IMR-90 (cell line): ENCODE results near the gene NAA10. TPM values are rescaled to one million over a fixed set of nuclear protein-coding genes. Genes with fewer than 3 reads are reported as not detected.

Source experiments
- ATAC-seq: fragments of 200-7000 bp; cut with Tn5 transposase; 2 replicates; pipeline ENCODE4 v1.9.1; 2020; ENCODE audit warnings: low read depth, mild to moderate bottlenecking, moderate library complexity
- BruUV-seq: library from RNA; stranded (reverse); fragments of 400-500 nt; replicated peaks from 2 replicates; lab custom pipeline; 2021; lab: Mats Ljungman, UMichigan
- CTCF ChIA-PET: fragments of 300-600 bp; formaldehyde crosslinking; extraction: SDS; loops from one replicate; lab custom pipeline; 2021; ENCODE audit warnings: antibody characterized with exemption; lab: Yijun Ruan, JAX
- POLR2A ChIA-PET: fragments of 300-600 bp; sonication (Branson Sonifier 250); formaldehyde crosslinking; loops from one replicate; lab custom pipeline; 2022; ENCODE audit warnings: antibody characterized with exemption; ENCODE audit not compliant: unreplicated experiment; lab: Charles Lee
- DNase-seq: peaks from one replicate; pipeline ENCODE4 v3.0.0; 2013
- H2AFZ ChIP-seq: replicated peaks from 2 replicates; pipeline ENCODE3; 2013; ENCODE audit warnings: low read length, mild to moderate bottlenecking; ENCODE audit not compliant: poor library complexity
- H2AK5ac ChIP-seq: 2 replicates; pipeline ENCODE4 v1.6.1; 2013; ENCODE audit warnings: low read depth, low read length, inconsistent platforms
- H2AK9ac ChIP-seq: replicated peaks from 2 replicates; pipeline ENCODE3; 2013; ENCODE audit warnings: mild to moderate bottlenecking, low read depth, low read length, moderate library complexity; ENCODE audit not compliant: poor library complexity
- H2BK120ac ChIP-seq: 2 replicates; pipeline ENCODE4 v1.6.1; 2013; ENCODE audit warnings: low read depth, low read length, inconsistent platforms
- H2BK15ac ChIP-seq: 3 replicates; pipeline ENCODE4 v1.6.1; 2013; ENCODE audit warnings: low read depth, low read length, inconsistent platforms
- H2BK20ac ChIP-seq: 2 replicates; pipeline ENCODE4 v1.6.1; 2013; ENCODE audit warnings: low read depth, mild to moderate bottlenecking, inconsistent platforms, low read length, moderate library complexity
- H2BK5ac ChIP-seq: 2 replicates; pipeline ENCODE4 v1.6.1; 2013; ENCODE audit warnings: mild to moderate bottlenecking, low read depth, low read length, inconsistent platforms; ENCODE audit not compliant: poor library complexity, severe bottlenecking
- H3K14ac ChIP-seq: replicated peaks from 2 replicates; pipeline ENCODE4 v1.6.1; 2013; ENCODE audit warnings: low read depth, low read length, inconsistent platforms
- H3K18ac ChIP-seq: 2 replicates; pipeline ENCODE4 v1.6.1; 2013; ENCODE audit warnings: low read depth, low read length, control low read depth
- H3K23ac ChIP-seq: 2 replicates; pipeline ENCODE4 v1.6.1; 2013; ENCODE audit warnings: low read depth, low read length, inconsistent platforms
- H3K27ac ChIP-seq: 2 replicates; pipeline ENCODE4 v1.5.1; 2013; ENCODE audit warnings: mild to moderate bottlenecking, control low read depth, low read length; ENCODE audit not compliant: insufficient read depth
- H3K27me3 ChIP-seq: 2 replicates; pipeline ENCODE4 v1.6.1; 2013; ENCODE audit warnings: low read length; ENCODE audit not compliant: control insufficient read depth, insufficient read depth
- H3K36me3 ChIP-seq: 2 replicates; pipeline ENCODE4 v1.6.1; 2013; ENCODE audit warnings: low read length, mixed read lengths; ENCODE audit not compliant: control insufficient read depth, insufficient read depth
- H3K4ac ChIP-seq: 2 replicates; pipeline ENCODE4 v1.6.1; 2013; ENCODE audit warnings: low read depth, low read length, inconsistent platforms
- H3K4me1 ChIP-seq: 2 replicates; pipeline ENCODE4 v1.6.1; 2013; ENCODE audit warnings: low read length, mixed read lengths; ENCODE audit not compliant: control insufficient read depth, insufficient read depth
- H3K4me2 ChIP-seq: 2 replicates; pipeline ENCODE4 v1.6.1; 2013; ENCODE audit warnings: low read depth, mild to moderate bottlenecking, control low read depth, low read length, moderate library complexity
- H3K4me3 ChIP-seq: 2 replicates; pipeline ENCODE4 v1.5.1; 2013; ENCODE audit warnings: low read depth, mild to moderate bottlenecking, control low read depth, low read length, moderate library complexity; ENCODE audit not compliant: insufficient read depth
- H3K56ac ChIP-seq: 2 replicates; pipeline ENCODE4 v1.6.1; 2013; ENCODE audit warnings: low read length, inconsistent platforms; ENCODE audit not compliant: insufficient read depth; ENCODE audit errors: extremely low read depth
- H3K79me1 ChIP-seq, 2 experiments: 2 replicates each; pipeline ENCODE4 v1.6.1; 2013; ENCODE audit warnings: low read length in 2 of 2, inconsistent platforms in 1 of 2, low read depth in 1 of 2
- H3K9ac ChIP-seq: 2 replicates; pipeline ENCODE4 v1.6.1; 2013; ENCODE audit warnings: low read depth, low read length, control low read depth
- H3K9me1 ChIP-seq: 2 replicates; pipeline ENCODE4 v1.6.1; 2013; ENCODE audit warnings: low read length, inconsistent platforms; ENCODE audit not compliant: insufficient read depth
- H3K9me3 ChIP-seq: 2 replicates; pipeline ENCODE4 v1.6.1; 2013; ENCODE audit warnings: low read length; ENCODE audit not compliant: control insufficient read depth, insufficient read depth
- H4K20me1 ChIP-seq: 2 replicates; pipeline ENCODE4 v1.6.1; 2013; ENCODE audit warnings: low read length, inconsistent platforms; ENCODE audit not compliant: insufficient read depth
- H4K5ac ChIP-seq: 2 replicates; pipeline ENCODE4 v1.6.1; 2013; ENCODE audit warnings: mild to moderate bottlenecking, low read depth, low read length, control low read depth
- H4K8ac ChIP-seq, 2 experiments: 2 replicates each; pipeline ENCODE4 v1.6.1; 2013; ENCODE audit warnings: low read depth in 2 of 2, low read length in 2 of 2, control low read depth in 1 of 2, inconsistent platforms in 1 of 2
- H4K91ac ChIP-seq: 2 replicates; pipeline ENCODE4 v1.6.1; 2013; ENCODE audit warnings: low read depth, low read length, inconsistent platforms; ENCODE audit not compliant: insufficient read depth
- BHLHE40 ChIP-seq: fragments of 150-350 bp; IDR thresholded peaks from 2 replicates; pipeline ENCODE4 v1.6.1; 2016; ENCODE audit warnings: mild to moderate bottlenecking, low read depth, low read length
- CEBPB ChIP-seq: IDR thresholded peaks from 2 replicates; pipeline ENCODE4 v1.6.1; 2012; ENCODE audit warnings: low read depth, low read length, improper control_type of control experiment
- CHD1 ChIP-seq: IDR thresholded peaks from 2 replicates; pipeline ENCODE4 v1.6.1; 2012; ENCODE audit warnings: low read depth, low read length, improper control_type of control experiment
- FOS ChIP-seq: fragments of 150-350 bp; IDR thresholded peaks from 2 replicates; pipeline ENCODE4 v1.6.1; 2016; ENCODE audit warnings: low read depth, low read length
- MAFK ChIP-seq: IDR thresholded peaks from 2 replicates; pipeline ENCODE4 v1.6.1; 2012; ENCODE audit warnings: low read depth, low read length, improper control_type of control experiment
- MAZ ChIP-seq: IDR thresholded peaks from 2 replicates; pipeline ENCODE4 v1.6.1; 2012; ENCODE audit warnings: low read depth, mild to moderate bottlenecking, low read length, improper control_type of control experiment, moderate library complexity, borderline replicate concordance
- MXI1 ChIP-seq: IDR thresholded peaks from 2 replicates; pipeline ENCODE4 v1.6.1; 2012; ENCODE audit warnings: low read depth, mild to moderate bottlenecking, low read length, moderate library complexity, borderline replicate concordance
- NFE2L2 ChIP-seq: fragments of 150-350 bp; IDR thresholded peaks from 2 replicates; pipeline ENCODE4 v1.6.1; 2016; ENCODE audit warnings: low read depth, mild to moderate bottlenecking, low read length
- POLR2A ChIP-seq: IDR thresholded peaks from 2 replicates; pipeline ENCODE4 v1.6.1; 2012; ENCODE audit warnings: mild to moderate bottlenecking, low read depth, low read length
- RAD21 ChIP-seq: IDR thresholded peaks from 2 replicates; pipeline ENCODE4 v1.6.1; 2012; ENCODE audit warnings: low read length, improper control_type of control experiment
- RCOR1 ChIP-seq: IDR thresholded peaks from 2 replicates; pipeline ENCODE4 v1.6.1; 2012; ENCODE audit warnings: mild to moderate bottlenecking, low read length, improper control_type of control experiment; ENCODE audit not compliant: insufficient replicate concordance
- RFX5 ChIP-seq: IDR thresholded peaks from 2 replicates; pipeline ENCODE4 v1.8.0; 2012; ENCODE audit warnings: low read depth, mild to moderate bottlenecking, low read length, moderate library complexity
- SMC3 ChIP-seq: fragments of 150-350 bp; IDR thresholded peaks from 2 replicates; pipeline ENCODE4 v1.6.1; 2016; ENCODE audit warnings: low read depth, mild to moderate bottlenecking, antibody characterized with exemption, low read length, moderate library complexity
- WGBS, 2 experiments: methylation state at CpG; one replicate each; pipeline versions ENCODE4 v1.1.5 to v1.1.7; 2013; ENCODE audit warnings: missing lambda C conversion rate in 2 of 2; ENCODE audit not compliant: insufficient read length in 1 of 2; ENCODE audit errors: extremely low coverage in 2 of 2; 5-methylcytosine and 5-hydroxymethylcytosine counted together
- dilution Hi-C: fragments of 300-500 bp; cut with HindIII; formaldehyde crosslinking; loops from one replicate; pipeline ENCODE4 v1.14.3; 2018; ENCODE audit warnings: low sequenced_read_pairs; ENCODE audit not compliant: unreplicated experiment
- in situ Hi-C: fragments of 300-500 bp; cut with MboI; formaldehyde crosslinking; loops from 3 replicates; pipeline ENCODE4 v1.14.3; 2019; ENCODE audit warnings: low sequenced_read_pairs, inconsistent platforms, mixed read lengths
- intact Hi-C: fragments of 100-400 bp; cut with micrococcal nuclease; formaldehyde crosslinking; loops from 2 replicates; pipeline ENCODE4 v1.10.0; 2022
- polyA plus RNA-seq, 3 experiments: library from polyadenylated mRNA; depleted of rRNA; stranded (reverse); fragments of >200 nt; gene quantifications; 2 replicates each; pipeline ENCODE4 v1.2.3, GENCODE V29; 2012; ENCODE audit warnings: low replicate concordance in 1 of 3
- total RNA-seq: library from RNA; depleted of rRNA; stranded (reverse); fragments of >200 nt; gene quantifications from 2 replicates; pipeline ENCODE4 v1.2.3, GENCODE V29; 2012
- TF ChIP-seq, protein P1 (sequence below): conservative IDR thresholded peaks from 2 replicates; pipeline ENCODE4 v1.5.1; 2012; ENCODE audit warnings: mild to moderate bottlenecking, low read depth, low read length, improper control_type of control experiment
- TF ChIP-seq, protein P2 (sequence below): fragments of 150-350 bp; IDR thresholded peaks from 2 replicates; pipeline ENCODE4 v1.6.1; 2017; ENCODE audit warnings: mild to moderate bottlenecking, antibody characterized with exemption, low read length, low read depth
- TF ChIP-seq, protein P3 (sequence below): fragments of 150-350 bp; IDR thresholded peaks from 2 replicates; pipeline ENCODE4 v1.6.1; 2016; ENCODE audit warnings: low read depth, mild to moderate bottlenecking, low read length, moderate library complexity, borderline replicate concordance

Gene NAA10
- total and polyA plus RNA-seq, 2 of the 4 experiments (the other 2 are of a cell fraction) = 98.6 to 172 TPM

DNA sequence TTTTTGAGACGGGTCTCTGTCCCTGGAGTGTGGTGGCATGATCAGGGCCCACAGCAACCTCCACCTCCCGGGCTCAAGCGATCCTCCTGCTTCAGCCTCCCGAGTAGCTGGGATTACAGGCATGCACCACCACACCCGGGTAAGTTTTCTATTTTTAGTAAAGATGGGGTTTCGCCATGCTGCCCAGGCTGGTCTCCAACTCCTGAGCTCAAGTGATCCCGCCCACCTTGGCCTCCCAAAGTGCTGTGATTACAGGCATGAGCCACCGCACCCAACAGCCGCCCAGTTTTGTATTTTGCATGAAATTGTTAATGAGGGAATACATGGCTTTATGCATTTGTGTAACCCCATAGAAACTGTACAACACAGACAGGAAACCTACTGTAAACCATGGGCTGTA is 6.0 kb downstream of the NAA10 start:
- Histone ChIP-seq H2AK5ac (no peak overlapping the region), H3K79me1 (peaks cover 4 to 11% of the 10 kb centered on the region in 2 experiments; a peak in 2 of 4 replicates), H3K9me3 (no peaks in the 10 kb centered on the region), H2AFZ (no peak overlapping the region), H3K56ac (no peak overlapping the region), H3K4ac (no peak overlapping the region), H4K8ac (no peak overlapping the region), H3K27ac (no peak overlapping the region), H3K27me3 (no peaks in the 10 kb centered on the region; the same call in 1 of the 2 replicates), H3K36me3 (peaks cover 23% of the 10 kb centered on the region), H2BK15ac (no peak overlapping the region), H2BK120ac (no peak overlapping the region), H3K14ac (no peak overlapping the region), H2BK5ac (no peak overlapping the region), H3K9me1 (no peaks in the 10 kb centered on the region; the same call in 1 of the 2 replicates), H3K9ac (no peak overlapping the region), H4K5ac (no peak overlapping the region), H3K4me2 (no peak overlapping the region), H2AK9ac (no peak overlapping the region), H3K4me1 (peaks cover 2% of the 10 kb centered on the region), H4K91ac (no peak overlapping the region), H3K23ac (no peak overlapping the region), H3K18ac (no peak overlapping the region), H2BK20ac (no peak overlapping the region), H3K4me3 (no peak overlapping the region), H4K20me1 (peaks cover 13% of the 10 kb centered on the region)
- WGBS, 2 experiments = no CpG with 5 or more reads among the region's 9 CpGs
- TF ChIP-seq POLR2A (no peak), MAZ (no peak), RCOR1 (no peak), MAFK (no peak), RFX5 (no peak), MXI1 (no peak), RAD21 (no peak), BHLHE40 (no peak), NFE2L2 (no peak), CEBPB (no peak), CHD1 (no peak), SMC3 (no peak), FOS (no peak)
- TF ChIP-seq, protein P1, sequence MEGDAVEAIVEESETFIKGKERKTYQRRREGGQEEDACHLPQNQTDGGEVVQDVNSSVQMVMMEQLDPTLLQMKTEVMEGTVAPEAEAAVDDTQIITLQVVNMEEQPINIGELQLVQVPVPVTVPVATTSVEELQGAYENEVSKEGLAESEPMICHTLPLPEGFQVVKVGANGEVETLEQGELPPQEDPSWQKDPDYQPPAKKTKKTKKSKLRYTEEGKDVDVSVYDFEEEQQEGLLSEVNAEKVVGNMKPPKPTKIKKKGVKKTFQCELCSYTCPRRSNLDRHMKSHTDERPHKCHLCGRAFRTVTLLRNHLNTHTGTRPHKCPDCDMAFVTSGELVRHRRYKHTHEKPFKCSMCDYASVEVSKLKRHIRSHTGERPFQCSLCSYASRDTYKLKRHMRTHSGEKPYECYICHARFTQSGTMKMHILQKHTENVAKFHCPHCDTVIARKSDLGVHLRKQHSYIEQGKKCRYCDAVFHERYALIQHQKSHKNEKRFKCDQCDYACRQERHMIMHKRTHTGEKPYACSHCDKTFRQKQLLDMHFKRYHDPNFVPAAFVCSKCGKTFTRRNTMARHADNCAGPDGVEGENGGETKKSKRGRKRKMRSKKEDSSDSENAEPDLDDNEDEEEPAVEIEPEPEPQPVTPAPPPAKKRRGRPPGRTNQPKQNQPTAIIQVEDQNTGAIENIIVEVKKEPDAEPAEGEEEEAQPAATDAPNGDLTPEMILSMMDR = no peak
- TF ChIP-seq, protein P2, sequence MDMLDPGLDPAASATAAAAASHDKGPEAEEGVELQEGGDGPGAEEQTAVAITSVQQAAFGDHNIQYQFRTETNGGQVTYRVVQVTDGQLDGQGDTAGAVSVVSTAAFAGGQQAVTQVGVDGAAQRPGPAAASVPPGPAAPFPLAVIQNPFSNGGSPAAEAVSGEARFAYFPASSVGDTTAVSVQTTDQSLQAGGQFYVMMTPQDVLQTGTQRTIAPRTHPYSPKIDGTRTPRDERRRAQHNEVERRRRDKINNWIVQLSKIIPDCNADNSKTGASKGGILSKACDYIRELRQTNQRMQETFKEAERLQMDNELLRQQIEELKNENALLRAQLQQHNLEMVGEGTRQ = no peak
- TF ChIP-seq, protein P3, sequence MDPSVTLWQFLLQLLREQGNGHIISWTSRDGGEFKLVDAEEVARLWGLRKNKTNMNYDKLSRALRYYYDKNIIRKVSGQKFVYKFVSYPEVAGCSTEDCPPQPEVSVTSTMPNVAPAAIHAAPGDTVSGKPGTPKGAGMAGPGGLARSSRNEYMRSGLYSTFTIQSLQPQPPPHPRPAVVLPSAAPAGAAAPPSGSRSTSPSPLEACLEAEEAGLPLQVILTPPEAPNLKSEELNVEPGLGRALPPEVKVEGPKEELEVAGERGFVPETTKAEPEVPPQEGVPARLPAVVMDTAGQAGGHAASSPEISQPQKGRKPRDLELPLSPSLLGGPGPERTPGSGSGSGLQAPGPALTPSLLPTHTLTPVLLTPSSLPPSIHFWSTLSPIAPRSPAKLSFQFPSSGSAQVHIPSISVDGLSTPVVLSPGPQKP = no peak
- dilution Hi-C loops = no loop called here
- BruUV-seq = no TSS peak
- DNase-seq = no peak
- in situ Hi-C loops = no loop called here
- ATAC-seq = no peak
- ChIA-PET CTCF (no interaction called here), POLR2A (interaction anchor here (0.9 kb wide), 1 partner anchor 135 kb away, joined by 3 read pairs; no protein-coding TSS in a partner anchor)
- intact Hi-C loops = loop anchor here (5.0 kb wide), 1 partner anchor 137 kb away; the partner anchor contains the start of genes IDH3G and SSR4
